ENCODE data around the gene FEZF1.

FEZF1 gene

GRCh38 chr7:122304319-122304975 is at the start of gene FEZF1:
Gene FEZF1 (minus strand): TSS chr7:122304750. CDS start chr7:122304437, 313 bp downstream.
- no peak for DNase-seq (ENCODE audit: low read depth in 2 of 2)

DNA sequence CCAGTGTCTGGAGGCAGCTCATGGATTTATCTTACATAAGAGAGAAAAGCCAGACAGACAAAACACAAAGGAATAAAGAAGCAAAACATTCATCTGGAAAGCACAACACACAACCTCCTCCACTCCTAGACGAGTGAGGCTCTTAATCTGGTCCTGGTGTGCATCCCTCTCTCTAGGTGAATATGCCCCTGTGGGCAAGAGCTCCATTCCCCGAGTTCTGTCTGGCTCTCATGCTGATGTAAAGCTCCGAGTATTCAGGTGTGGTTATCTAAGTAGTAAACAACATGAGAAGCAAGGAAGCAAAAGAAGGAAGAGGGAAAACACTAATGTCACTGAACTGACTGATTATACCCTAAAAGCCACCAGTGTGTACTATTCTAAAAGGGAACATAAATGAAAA is 47.9 kb upstream of the FEZF1 start:
- DNase-seq (ENCODE audit: low read depth in 2 of 2): no peak

DNA sequence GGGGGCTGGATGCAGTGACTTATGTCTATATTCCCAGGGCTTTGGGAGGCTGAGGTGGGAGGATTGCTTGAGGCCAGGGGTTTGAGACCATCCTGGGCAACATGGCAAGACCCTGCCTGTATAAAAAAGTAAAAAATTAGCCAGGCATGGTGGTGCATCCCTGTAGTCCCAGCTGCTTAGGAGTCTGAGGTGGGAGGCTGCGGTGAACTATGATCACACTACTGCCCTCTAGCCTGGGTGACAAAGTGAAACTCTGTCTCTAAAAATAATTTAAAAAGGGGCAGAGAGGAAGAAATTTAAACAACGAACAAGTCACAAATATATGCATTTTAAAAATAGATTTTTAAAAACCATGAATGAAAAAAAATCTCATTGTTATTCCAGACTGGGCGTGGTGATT is 46.2 kb upstream of the FEZF1 start:
- no peak for DNase-seq (ENCODE audit: low read depth in 2 of 2)

DNA sequence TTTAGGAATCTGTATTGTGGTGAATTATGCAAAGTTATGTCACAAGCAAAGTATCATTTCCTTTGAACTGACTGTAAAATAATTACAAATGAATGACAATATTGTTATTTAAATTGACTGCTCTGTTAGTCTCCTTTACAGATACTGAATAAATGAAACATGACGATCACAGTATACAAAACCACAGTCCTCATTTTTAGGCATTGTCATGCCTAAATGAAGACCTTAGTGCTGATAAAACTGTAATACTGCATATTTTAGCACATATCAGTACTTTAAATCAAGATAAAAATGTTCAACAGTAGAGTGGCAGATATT is 39.7 kb upstream of the FEZF1 start:
- DNase-seq (ENCODE audit: low read depth in 2 of 2): no peak

DNA sequence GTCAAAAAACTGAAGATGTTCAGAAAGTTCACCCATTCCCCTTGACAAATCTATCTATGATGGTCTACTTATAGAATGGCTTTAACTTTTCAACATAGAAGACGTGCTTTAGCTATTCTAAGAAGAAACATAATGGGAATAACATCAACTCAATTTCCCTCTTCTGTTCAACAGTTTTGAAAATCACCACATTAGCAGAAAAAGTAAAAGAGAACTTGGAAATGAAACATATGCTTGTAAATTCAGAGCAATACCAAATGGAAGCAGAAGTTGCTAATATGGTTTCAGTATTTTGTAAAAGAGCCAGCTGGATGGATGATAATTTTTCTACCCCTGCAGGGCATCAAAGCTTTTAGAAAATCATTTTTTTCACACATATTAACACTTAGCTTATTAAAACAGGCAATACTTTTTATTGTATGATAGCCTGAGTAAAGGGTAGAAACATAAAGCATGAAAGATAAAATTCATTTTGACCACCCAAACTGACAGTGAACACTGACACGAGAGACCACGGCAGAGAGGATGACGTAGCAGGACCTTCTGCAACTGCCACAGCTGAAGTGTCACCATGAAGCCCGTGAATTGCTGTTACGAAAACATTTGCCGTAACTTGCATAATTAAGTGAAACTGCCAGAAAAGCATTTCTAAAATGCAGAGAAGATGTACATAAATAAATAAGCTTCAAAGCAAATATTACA is 39.2 kb upstream of the FEZF1 start:
- DNase-seq (ENCODE audit: low read depth in 2 of 2): no peak

GRCh38 chr7:122340427-122340826 is 35.9 kb upstream of the FEZF1 start:
- no peak for DNase-seq (ENCODE audit: low read depth in 2 of 2)

- no peak for DNase-seq (ENCODE audit: low read depth in 2 of 2)
These were observed 34.8 kb upstream of the FEZF1 start for GRCh38 chr7:122339145-122339904.

- no peak for DNase-seq (ENCODE audit: low read depth in 2 of 2)
These were observed 32.5 kb upstream of the FEZF1 start for GRCh38 chr7:122337011-122337410.

DNA sequence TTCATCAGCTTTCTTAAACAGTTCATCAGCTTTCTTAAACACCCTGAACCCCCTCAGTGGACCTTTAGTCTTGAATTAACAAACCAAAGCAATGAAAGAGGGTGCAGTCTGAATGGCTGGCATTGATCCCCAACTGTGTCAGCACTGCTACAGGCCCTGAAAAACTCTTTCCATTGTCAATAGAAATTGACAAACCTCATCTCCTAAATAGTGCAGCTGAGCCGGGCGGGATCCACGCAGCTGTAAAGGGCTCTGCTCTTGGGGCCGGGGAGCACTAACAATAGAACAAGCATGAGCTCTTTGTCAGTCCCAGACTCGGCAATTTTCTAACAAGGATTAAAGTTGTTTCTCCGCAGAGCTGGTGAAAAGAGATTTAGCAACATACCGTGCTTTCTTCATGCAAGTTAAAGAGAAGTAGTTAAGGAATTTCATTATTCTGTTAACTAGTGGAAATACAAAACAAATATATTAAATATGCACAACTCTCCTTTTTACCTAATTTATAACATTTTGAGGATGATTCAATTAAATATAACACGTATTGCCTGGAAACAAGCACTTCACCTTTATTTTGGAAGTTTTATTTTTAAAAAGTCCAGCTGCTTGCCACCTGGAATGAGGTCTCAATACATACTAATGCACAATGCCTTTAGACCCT is 24.7 kb upstream of the FEZF1 start:
- no peak for DNase-seq (ENCODE audit: low read depth in 2 of 2)

DNA sequence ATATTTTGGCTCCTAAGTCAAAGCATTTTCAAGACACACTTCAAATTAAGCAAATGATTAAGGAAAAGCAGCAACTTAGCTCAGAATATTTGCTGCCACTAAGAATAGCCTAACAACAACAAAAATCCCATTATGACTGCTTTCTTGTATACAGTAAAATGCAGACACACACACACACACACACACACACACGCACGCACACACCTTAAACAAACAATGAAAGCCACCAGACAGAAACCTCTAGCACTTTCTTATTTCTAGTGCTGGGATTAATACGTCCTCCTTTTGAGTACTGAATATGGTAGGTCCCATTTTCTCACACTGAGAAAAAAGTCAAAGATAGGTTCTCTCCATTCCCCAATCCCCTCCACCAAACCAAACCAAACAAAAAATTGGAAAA is 23.4 kb upstream of the FEZF1 start:
- DNase-seq (ENCODE audit: low read depth in 2 of 2): no peak

DNA sequence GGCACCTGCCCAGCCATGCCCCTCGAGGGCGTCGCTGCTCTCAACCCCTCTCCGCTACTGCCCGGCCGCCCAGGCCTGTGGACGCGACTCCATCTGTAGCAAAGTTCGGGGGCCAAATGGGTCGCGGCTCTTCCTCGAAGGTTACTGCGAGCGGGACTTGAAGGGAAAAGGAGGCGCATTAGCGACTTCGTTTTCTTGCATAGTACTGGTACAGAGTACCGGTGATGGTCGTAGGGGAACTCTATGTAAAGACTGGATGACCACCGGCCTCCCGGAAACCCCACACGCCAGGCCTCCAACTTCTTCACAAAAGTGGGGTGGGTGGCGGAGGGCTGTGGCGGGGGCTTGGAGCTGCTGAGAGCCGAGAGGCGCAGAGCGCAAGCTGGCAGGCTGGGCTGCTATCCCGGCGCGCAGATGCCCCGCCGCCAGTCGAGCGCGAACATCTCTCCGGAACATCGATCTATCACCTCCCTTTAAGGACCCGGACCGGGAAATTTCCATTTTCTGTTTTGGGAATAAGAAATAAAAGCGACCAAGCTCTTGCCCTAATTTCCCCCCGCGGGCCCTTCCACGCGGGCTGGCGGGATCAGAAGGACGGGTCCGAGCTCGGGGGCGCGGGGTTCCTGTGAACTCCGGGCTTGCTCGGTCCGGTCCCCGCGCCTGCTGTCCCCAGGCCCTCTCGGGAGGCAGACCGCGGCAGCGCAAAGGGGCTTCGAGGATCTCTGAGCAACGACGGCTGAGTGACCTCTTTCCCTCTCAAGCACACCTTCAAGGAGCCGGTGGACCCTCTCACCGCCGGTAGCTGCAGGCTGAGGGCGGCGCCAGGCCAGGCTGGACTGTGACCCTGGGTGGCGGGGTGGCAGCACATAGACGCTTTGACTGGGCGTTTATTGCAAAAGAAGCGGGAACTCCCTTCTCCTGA is 12.2 kb upstream of the FEZF1 start:
- DNase-seq (ENCODE audit: low read depth in 2 of 2): no peak

DNA sequence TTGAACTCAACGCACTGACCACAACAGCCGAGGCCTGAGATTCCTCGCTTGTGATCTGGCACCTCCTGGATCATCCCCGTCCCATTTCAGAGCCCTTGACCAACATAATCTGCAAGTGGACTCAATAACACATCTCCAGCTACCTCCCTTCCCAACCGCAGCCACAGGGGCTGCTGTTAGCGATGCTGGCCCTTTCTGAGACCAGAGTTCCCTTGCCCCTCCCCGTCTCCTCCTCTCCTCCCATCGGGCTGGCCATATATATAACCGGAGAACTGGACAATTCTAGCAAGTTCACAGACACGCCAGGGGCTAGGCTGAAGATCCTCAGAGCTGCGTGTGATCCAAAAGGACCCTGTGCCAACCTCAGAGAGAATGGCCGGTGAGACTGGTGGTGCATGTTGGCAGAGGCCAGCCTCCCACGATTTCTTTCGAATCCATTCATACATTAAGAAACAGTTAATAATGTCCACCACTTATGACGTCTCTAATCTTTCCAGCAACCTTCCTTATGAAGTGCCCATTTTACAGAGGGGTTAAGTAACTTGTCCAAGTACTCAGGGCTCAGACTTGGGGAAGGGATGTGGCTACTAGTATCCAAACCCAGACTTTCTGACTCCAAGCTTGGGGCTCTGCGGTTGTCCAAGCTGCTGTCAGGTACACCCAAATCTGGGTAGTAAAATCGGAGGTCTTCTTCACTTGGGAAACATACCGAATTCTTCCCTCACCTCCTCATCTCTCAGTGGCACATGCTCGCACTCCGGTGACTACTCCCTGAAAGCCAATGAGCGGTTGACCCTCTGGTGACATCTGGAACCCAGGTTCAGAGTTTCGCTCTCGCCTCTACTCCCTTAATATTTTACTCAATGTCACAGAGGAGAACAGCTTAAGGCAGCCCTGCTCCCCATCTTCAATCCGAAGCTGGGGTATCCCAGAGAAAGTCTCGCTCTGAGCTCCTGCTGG is 11.2 kb upstream of the FEZF1 start:
- DNase-seq (ENCODE audit: low read depth in 2 of 2): no peak

GRCh38 chr7:122314284-122314683 is 9.7 kb upstream of the FEZF1 start:
- no peak for DNase-seq (ENCODE audit: low read depth in 2 of 2)

- DNase-seq (ENCODE audit: low read depth in 2 of 2): no peak
These were observed 8.2 kb upstream of the FEZF1 start for GRCh38 chr7:122312789-122313188.

DNA sequence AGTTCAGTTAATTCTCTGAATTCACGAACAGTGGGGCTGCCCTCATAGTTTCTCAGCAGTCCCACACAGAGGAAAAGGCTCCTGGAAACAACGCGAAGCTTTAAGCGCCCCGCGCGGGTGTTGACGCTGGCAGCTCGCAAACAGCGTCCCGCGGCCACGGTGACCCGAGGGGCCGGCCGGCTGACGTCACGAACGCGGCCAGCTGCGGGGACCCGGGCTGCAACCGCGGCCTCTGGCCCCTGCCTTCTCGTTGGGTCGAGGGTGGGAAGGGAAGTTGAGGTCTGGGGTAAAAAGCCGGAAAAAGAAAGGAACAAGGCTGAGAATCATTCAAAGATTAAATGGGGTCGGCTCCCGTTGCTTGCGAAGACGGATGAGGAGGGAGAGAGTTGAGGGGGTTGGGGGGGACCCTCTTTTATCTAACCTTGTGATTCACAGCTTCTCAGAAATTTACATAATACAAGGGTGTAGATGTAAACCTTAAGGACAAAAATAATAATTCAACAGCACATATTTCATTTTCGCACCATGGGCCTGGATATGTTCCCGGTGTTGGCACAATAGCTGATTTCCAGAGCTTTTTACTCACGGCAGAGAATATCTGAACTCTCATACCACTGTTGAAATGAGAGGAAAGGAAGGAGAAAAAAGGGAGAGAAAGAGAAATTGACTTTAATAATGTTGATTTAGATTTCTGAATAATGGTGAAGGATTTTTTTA is 7.3 kb upstream of the FEZF1 start:
- no peak for DNase-seq (ENCODE audit: low read depth in 2 of 2)

DNA sequence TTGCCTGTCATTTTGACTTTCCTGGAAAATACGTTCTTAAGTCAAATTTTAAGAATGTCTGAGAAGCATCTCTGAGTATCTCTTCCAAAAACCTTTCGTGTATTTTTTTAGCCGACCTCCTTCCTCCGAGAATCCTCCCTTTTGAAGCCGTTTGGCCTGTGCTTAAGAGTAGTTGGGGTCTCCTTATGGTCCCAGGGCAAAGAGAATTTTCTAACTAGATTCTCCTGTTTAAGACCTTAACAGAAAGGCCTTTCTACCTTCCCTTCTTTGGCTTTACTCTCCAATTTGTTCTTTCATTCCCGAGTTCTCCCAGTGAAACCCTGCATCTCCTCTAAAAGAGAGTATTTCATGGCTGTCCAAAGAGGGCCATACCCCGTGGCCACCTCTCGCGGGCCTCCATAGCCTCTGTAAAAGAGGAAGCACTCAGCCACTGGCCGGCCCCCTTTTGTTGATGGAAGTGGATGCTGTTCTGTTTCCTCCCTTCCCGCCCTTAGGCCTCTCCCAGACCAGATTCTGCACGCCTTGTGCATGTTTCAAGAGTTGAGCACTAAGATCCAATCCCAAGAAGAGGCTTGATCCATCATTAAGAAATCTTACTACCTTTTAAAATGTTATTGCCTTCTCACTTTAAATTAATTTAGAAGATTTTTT is 6.6 kb upstream of the FEZF1 start:
- no peak for DNase-seq (ENCODE audit: low read depth in 2 of 2)

DNA sequence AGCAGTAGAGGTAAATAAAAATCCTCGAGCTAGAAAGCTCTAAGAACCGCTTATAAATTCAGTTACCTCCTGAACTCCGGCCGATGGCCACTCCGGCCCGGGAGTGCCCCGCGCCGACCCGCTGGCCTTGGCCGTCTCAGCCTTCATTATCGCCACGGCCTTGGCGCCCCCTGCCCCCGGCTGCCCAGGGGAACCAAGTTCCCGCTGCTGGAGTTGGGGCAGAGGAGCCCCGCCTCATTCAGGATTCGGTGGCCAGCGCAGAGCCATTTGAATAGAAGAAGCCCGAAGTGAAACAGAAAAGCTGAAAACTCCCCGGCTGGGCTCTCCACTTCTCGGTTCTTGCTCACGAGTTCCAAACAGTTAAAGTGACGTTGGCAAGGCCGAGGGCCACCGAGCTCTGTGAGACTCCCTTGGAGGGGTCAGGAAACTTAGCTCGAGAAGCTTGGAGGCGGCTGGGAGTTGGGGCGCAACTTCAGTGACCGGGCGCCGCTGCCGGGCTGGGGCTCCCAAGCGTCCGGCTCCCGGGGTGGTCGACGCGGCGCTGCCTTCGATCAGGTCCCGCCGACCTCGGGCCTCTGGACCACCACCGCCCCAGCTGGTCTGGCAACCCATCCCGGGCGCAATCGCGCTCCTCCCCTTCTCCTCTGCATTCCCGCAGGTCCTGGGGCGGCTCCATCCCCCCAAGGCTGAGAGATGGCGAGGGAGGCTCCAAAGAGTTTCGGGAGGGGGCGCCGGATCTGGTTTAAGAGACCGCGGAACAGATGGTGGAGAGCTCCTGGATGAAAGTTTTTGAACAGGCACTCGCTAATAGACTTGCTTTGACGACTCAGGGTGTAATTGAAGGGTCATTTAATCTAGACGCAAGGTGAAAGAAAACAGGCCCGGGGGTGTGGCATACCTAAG is 5.8 kb upstream of the FEZF1 start:
- DNase-seq (ENCODE audit: low read depth in 2 of 2): no peak

- no peak for DNase-seq (ENCODE audit: low read depth in 2 of 2)
These were observed 4.9 kb upstream of the FEZF1 start for GRCh38 chr7:122309421-122309820.
